Measurements from ENCODE around the gene MZB1. TPM values are rescaled to one million over a fixed set of nuclear protein-coding genes. Genes with fewer than 3 reads are reported as not detected.

The MZB1 gene
- total and polyA plus RNA-seq, 2 of the 8 experiments (the other 6 are each of a cell fraction or from before 2014, with no cell fraction given) = 0.39 to 0.47 TPM

DNA sequence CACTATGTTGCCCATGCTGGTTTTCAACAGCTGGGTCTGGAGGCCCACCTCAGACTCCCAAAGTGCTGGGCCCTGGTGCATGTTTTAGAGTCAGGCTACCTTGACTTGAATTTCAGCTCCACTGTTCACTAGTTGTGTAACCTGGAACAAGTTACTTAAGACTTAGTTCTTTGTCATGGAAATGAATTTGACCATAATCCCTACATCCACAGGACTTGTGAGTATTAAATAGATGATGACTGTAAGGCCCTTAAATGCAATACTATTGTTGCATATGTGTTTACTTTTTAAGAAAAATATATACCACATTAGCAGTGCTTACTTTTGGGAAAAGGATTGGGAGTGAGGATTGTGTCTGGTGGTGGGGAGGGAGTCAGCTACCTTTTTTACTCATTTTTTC lies 31.6 kb downstream of the MZB1 start:
- no peak overlapping the region for H2AK5ac ChIP-seq (ENCODE audit: low read depth, low read length)
- no peak overlapping the region for H3K9ac ChIP-seq (replicated peaks in 1 of 4; ENCODE audit: extremely low read depth in 1 of 4, low read depth in 3 of 4, low read length in 3 of 4)
- peaks cover 22 to 91% of the 10 kb centered on the region in 2 experiments for H3K79me2 ChIP-seq (ENCODE audit: control insufficient read depth in 1 of 2, insufficient read depth in 2 of 2, low read length in 2 of 2)
- H3K27me3 ChIP-seq (replicated peaks in 1 of 4; ENCODE audit: control insufficient read depth in 3 of 4, extremely low read depth in 1 of 4, insufficient read depth in 3 of 4, low read length in 3 of 4) = no peaks in the 10 kb centered on the region
- H2AFZ ChIP-seq (ENCODE audit: low read length) = no peak overlapping the region
- H3K23me2 ChIP-seq (ENCODE audit: low read depth, low read length) = no peaks in the 10 kb centered on the region
- H2BK15ac ChIP-seq (ENCODE audit: low read length) = no peak overlapping the region
- no peak for DNase-seq (ENCODE audit: low read depth in 1 of 2, low spot score in 2 of 2)
- no peak overlapping the region for H3K4ac ChIP-seq (replicated peaks; ENCODE audit: insufficient read length, low read depth, low read length)
- H4K5ac ChIP-seq (ENCODE audit: insufficient read length, low read depth, low read length) = no peak overlapping the region
- peaks cover 8 to 10% of the 10 kb centered on the region in 2 experiments for H4K20me1 ChIP-seq (replicated peaks in 1 of 2; ENCODE audit: control insufficient read depth in 1 of 2, insufficient read depth in 2 of 2, low read length in 2 of 2)
- CTCF ChIA-PET (ENCODE audit: partially characterized antibody) = interaction anchor here (1.2 to 2.5 kb wide), 3 partner anchors 10 to 16 kb away, joined by 3 to 12 read pairs (median 6); partner anchors contain the start of gene PAIP2
- no peak overlapping the region for H4K91ac ChIP-seq (replicated peaks; ENCODE audit: insufficient read length, low read length)
- POLR2A ChIA-PET (ENCODE audit: partially characterized antibody) = interaction anchor here (1.0 to 3.7 kb wide), 8 partner anchors 9 to 64 kb away, joined by 3 to 20 read pairs (median 6); partner anchors contain the start of genes MATR3 and PAIP2
- H3K14ac ChIP-seq (ENCODE audit: insufficient read length) = no peak overlapping the region
- no peak overlapping the region for H4K8ac ChIP-seq (ENCODE audit: extremely low read depth, insufficient read depth, low read length)
- H3K36me3 ChIP-seq (ENCODE audit: control insufficient read depth in 2 of 4, insufficient read depth in 4 of 4, low read length in 3 of 4) = peaks cover 0 to under 1% (median under 1%) of the 10 kb centered on the region in 4 experiments; a peak in 3 of 8 replicates
- H3K27ac ChIP-seq (ENCODE audit: low read depth, low read length) = no peak overlapping the region
- peaks cover 8% of the 10 kb centered on the region; the same call in 1 of the 2 replicates for H3K79me1 ChIP-seq (ENCODE audit: low read depth, low read length)
- TF ChIP-seq SIX5 (IDR thresholded peaks at IDR 0.05; ENCODE audit: low read depth, low read length) (no peak), SP1 (IDR thresholded peaks at IDR 0.05; ENCODE audit: low read depth, low read length) (no peak), HDAC6 (IDR thresholded peaks at IDR 0.05; ENCODE audit: low read depth, low read length) (no peak), ZNF274 (IDR thresholded peaks at IDR 0.05; ENCODE audit: borderline replicate concordance, extremely low read depth, low read length) (no peak), CHD1 (IDR thresholded peaks at IDR 0.05; ENCODE audit: low read depth, low read length) (no peak), CREB1 (IDR thresholded peaks at IDR 0.05) (no peak), RNF2 (IDR thresholded peaks at IDR 0.05; ENCODE audit: borderline replicate concordance, low read depth, low read length, missing control alignments, poor library complexity, severe bottlenecking) (no peak), SUZ12 (IDR thresholded peaks at IDR 0.05; ENCODE audit: low read length) (no peak), BCL11A (IDR thresholded peaks at IDR 0.05; ENCODE audit: low read depth in 2 of 2, low read length in 2 of 2) (no peak)
- no peak overlapping the region for H2BK12ac ChIP-seq (ENCODE audit: low read depth, low read length)
- H3K56ac ChIP-seq (replicated peaks; ENCODE audit: insufficient read length, low read depth, low read length) = no peak overlapping the region
- H2BK5ac ChIP-seq (ENCODE audit: low read depth, low read length) = no peak overlapping the region
- no peak overlapping the region for H3K4me2 ChIP-seq (ENCODE audit: insufficient read depth in 1 of 2, low read depth in 2 of 2, low read length in 2 of 2)
- H2BK20ac ChIP-seq (ENCODE audit: low read length) = no peak overlapping the region
- no peaks in the 10 kb centered on the region for H3K4me1 ChIP-seq (replicated peaks in 1 of 4; ENCODE audit: control insufficient read depth in 3 of 4, insufficient read depth in 4 of 4, low read length in 3 of 4)
- H3K4me3 ChIP-seq (ENCODE audit: extremely low read depth in 1 of 4, insufficient read depth in 2 of 4, low read depth in 3 of 4, low read length in 4 of 4) = no peak overlapping the region
- FAIRE-seq = no peak
- no peak overlapping the region for H2BK120ac ChIP-seq (replicated peaks; ENCODE audit: low read depth, low read length)
- H3K23ac ChIP-seq (ENCODE audit: insufficient read length) = no peak overlapping the region
- no peak overlapping the region for H3K18ac ChIP-seq (ENCODE audit: extremely low read depth, low read length)
- no peaks in the 10 kb centered on the region for H3K9me3 ChIP-seq (ENCODE audit: insufficient read depth in 2 of 2, low read depth in 1 of 2, low read length in 1 of 2)
